Stimulated activated CD4-positive, alpha-beta T cell treated with anti-CD3 and anti-CD28 coated beads, Interleukin-4, amount 100 ng/mL, for 1 hour (primary cell): ENCODE results near the gene MEAK7.

Experiments used
- DNase-seq: peaks from one replicate; pipeline ENCODE4 v3.0.0-alpha.2; 2020

The MEAK7 gene

DNA sequence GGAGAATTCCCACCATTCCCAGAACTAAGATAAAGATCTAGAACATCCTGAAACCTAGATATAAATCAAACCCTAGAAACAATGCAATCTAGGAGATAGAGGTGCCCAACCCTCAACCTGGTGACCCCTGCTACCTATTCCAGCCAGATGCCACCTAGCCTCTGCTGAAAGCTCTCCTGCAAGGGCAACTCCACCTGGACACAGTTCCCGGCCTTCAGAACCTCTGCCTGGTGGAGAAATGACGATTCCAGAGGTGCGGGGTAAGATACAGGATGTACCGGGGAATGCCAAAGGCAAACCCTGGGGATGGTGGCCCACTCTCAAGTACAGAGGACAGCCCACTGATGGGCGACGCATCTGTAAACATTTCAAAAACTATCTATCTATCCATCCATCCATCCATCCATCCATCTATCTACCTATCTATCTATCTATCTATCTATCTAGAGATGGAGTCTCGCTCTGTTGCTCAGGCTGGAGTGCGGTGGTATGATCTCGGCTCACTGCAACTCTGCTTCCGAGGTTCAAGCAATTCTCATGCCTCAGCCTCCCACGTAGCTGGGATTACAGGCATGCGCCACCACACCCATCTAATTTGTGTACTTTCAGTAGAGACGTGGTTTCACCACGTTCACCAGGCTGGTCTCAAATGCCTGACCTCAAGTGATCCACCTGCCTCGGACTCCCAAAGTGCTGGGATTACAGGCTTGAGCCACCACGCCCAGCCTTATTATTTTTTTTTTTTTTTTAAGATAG, 19.0 kb downstream of the MEAK7 start:
- DNase-seq, result no peak

DNA sequence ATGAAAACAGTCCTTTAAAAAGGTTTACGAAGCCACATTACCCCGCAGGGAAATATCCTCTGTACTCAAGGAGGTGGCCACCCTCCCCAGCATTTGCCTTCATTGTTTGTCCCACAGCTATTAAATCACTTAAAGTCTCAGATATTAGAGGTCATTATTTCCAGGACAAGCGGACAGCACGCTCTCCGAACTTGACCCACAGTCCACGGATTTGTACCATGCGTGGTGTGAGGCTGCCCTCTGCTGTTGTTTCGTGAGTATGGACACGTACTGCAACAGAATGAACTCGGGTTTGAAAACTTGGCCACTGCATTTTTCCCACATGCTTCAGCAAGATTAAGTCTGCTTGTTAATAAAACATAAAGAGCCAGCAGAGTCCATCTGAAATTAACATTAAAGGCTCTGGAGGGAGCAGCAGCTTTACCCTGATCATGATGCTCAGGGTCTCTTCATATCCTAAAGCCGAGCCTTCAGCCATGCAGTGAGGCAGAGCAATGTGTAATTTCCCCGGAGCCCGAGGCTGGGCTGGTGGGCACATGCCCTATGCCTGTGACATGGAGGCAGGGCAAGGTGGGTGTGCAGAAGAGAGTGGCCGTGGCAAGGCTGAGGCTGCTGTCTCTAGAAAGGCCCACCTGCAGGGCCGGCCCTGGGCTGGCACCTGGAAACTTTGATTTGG, 19.7 kb downstream of the MEAK7 start:
- no peak for DNase-seq

DNA sequence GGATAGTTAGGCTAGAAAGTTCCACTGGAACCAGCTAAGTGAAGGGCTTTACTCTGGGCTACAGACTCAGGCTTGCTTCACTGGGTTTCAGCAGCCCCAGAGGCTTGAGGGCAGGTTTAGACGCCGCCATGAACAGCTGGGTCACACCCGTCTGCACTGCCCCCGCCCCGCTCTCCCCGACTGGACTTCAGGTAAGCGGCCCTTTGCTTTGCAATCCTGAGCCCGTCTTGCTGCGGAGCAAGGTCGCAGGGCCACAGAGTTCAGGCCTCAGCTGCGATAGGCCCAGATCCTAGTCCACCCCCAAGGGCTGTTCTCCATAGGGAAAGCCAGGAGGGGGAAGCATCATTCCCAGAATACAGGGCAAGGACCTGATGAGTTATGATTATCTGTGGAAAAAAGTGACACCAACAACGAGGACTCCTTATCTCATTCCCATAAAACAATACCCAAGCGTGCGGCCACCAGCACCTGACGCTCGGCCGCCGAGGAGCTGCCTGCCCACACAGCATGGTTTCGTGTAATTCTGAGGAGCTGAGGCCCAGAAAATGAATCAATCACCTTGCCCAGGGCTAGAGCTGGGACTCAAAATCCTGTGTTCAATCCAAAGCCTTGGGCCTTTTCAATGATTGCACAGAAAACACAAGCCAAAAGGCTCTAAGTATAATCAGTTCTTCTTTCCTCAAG, 20.4 kb downstream of the MEAK7 start:
- DNase-seq, result no peak

DNA sequence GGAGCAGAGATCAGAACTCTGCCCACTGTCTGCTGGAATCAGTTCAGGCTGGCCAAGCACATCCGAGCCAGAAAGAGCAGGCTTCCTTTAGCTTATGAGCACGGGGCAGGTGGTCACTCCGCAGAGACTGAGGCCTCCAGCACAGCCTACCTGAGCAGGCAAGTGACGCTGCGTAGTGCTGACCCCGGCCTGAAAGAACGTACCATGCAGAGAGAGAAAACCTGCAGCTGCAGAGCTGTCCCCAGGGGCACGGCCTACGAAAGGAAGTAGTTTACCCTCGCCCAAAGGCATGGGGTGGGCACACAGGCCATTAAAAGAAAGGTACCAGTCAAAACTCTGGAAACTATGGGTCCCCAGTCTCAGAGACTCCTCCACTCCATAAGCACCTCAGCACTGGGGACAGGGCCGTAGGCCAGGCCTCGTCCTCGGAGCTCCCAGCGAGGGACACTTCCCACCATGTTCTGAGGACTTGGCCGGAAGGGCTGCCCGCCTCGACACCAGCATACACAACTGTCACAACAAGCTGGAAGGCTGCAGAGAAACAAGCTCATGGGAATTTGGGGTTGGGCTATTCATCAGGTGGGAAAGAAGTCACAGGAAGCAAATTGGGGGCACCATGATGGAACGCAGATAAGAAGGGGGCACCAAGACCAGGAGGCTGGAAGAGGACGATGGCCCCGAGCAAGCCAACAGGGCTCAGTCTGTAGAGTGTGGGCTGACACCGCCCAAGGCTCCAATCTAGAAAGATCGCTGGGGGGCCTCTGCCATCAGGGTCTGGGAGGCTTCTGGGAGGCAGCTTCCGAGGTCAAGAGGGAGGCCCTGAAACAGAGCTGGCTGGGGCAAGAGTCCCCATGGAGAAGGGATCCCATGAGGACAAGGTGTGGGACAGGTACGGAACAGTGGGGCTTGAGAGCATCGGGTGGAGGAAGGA, 21.2 kb downstream of the MEAK7 start:
- no peak for DNase-seq

DNA sequence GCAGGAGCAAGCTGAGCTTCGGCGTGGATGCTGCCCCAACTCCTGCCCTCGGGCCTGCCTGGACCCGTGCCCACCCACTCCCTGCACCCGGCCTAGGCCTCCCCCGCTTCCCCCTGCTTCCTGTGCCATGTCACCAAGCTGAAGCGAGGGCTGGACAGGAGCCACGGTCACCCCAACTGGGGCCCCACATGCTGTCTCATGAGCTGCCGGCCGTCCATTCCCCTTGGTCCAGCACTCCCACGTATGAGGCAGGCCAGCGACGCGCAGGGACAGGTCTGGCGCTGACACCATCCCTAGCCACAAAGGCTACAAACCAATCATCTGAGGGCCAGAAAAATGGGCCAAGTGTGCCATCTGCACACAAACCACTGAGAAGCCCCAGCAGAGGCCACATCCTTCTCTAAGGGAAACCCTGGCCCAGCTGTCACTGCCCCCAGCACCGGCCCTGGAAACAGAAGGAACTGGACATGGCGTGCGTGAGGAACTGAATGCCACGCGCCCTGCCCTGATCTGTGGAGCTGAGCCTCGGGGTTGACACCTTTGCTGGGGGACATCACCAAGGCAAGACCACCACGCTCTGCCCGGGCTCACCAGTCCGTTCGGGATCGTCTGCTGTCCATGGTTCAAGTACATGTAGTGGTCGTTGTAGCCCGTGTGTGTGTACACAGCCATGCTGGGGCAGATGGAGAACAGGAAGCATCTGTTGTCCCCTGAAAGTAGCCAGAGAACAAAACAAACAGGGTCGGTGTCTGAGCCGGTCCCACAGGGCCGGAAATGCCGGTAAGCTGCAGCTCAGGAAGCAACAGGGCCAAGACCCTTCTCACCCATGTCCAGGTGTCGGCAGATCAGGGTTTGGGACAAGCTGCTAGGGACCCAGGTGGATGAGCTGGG, 22.2 kb downstream of the MEAK7 start:
- no peak for DNase-seq

DNA sequence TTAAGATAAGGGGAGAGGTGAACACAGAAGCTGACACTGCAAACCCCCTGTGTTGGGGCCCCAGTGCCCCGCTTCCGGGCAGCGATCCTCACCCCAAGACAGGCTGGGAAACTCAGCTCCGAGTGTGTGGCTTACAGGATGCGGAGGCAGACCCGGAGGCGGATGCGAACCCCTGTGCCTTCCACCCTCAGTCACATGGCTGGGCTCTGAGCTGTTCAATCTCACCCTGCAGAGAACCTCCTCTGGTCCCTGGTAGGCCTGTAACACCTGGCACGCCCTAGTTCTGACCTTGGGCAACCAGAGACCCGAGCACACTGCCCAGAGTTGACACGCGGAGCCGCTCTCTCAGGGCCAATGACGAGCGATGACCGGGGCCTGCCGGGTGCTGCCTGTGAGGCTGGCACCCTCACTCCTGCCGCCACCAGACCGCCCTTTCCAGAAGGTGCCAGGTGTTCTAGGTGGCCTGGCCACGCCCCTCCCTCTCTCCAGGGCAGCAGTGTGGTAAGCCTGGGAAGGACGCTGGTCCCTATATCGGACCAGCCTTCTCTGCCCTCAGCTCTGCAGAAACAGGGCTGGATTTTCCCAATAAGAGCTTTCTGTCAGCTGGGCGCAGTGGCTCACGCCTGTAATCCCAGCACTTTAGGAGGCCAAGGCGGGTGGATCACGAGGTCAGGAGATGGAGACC, 23.3 kb downstream of the MEAK7 start:
- no peak for DNase-seq

DNA sequence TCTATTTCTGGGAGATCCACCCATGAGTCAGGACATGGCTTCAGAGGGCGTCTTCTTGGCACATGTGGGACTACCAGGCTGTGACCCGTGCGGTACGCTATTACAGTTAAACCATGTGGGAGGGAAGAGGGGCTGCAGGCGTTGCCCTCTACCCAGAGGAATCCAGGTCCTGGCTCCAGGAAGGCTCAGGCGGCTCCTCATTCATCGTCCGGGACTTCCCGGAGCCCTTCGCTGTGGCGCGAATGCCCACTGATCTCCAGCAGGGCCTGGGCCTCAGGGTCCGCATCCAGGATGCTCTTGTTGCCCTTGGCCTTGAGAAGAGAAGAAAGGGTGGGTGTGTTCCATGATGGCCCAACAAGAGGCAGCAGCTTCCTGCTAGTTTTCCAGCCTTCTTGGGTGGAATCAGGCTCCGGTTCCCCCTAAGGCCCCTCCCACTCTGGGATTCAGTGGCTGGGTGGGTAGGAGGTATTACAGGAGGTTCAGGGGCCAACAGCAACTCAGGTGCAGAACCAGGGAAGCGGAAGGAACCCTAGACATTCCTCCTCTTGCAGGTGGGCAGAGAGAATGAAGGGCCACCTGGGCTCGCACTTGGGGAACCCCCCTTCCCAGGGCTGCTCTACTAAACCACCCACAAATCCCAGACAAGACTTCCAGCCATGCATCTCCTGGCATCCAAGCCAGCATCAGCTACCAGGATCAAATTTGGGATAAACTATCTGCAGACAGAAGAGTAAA, 24.6 kb downstream of the MEAK7 start:
- DNase-seq, result no peak

DNA sequence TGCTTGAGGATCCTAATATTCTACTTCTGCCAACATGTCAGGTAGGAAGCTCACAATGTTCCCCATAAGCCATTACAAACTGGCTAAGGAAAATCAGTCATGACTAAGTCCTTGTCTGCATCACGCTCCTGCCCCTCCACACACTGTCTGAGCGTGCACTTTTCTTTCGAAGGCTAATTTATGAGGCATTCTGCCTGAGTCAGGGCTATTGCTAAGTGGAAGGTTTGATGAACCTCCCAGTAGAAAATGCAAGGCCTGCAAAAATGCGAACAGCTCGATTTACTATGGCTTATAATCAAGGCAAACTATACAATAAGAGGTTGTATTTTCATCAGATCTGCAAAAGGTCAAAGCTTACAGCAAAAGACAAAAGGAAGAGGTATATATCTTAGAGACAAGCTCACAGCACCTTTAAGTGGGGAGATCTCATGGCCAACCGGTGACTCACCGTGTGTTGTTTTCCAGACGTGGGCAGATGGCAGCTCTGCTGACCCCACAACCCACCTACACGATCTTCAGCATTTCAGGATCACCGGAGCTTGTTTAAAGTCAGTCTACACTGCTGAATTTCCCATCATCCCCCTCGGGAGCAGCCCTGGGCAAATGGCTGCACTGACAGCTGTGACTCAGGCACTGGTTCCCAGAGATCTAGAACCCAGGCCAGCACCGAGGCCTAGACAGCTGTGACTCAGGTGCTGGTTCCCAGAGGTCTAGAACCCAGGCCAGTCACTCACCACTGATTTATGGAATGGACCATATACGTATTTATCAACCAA, 26.1 kb downstream of the MEAK7 start:
- DNase-seq, result no peak

DNA sequence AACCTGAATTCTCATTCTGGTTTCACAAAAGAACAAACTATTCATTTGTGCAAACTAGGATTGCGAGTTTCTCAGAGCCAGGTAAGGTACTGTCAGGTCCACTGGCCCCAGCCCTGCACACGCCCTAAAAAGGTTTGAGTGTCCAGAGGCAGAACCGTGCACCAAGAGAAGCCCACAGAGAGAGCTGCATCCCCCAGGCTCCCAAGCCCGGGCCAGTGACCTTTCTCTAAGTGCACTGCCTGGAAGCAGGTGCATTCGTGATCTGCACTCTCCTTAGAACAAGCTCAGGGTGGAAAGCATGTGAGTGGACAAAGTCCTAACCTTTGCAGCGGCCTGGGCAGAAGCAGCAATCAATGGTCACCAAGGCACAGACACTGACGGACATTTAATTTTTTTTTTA, 26.8 kb downstream of the MEAK7 start:
- DNase-seq, result no peak

DNA sequence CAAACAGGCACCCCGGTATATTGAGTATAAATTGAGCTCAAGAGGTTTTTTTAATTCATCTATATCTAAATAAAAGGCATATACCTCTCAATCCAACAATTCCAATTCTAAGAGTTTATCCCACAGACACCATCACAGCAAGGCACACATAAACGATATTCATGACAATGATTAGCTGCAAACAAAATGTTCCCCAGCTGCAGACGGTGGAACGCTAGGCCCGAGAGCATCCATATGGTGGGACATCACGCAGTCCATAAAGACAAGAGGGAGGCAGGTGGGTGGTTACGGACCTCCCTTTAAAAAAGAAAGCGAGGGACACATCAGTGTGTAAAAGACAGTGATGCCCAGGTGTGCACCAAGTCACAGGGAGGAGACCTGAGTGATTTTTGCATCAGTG, 28.1 kb downstream of the MEAK7 start:
- no peak for DNase-seq

DNA sequence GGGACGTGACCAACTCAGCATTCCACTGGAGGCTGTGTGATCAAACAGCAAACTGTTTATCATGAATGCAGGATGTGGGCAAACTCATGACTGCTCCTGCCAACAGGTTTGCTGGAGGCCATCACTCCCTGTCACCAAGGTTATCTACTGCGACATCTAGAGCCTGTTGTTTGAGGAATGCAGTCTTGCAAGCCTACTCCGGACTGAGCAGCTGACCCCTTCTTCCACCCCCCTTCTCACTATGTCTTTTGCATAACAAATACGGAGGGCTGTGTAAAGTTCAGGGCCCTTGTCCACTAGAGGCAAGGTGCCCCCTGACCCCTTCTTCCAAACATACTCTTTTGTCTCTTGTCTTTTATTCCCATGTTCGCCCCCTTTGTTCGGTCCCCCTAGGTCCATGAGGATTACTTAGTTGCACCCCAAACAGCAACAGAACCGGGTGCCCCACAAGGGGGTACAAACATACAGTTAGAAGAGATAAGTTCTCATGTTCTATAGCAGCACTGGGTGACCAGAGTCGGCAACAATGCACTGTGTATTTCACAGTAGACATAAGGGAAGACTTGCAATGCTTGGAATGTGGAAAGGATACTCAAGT, 28.7 kb downstream of the MEAK7 start:
- DNase-seq, result no peak

DNA sequence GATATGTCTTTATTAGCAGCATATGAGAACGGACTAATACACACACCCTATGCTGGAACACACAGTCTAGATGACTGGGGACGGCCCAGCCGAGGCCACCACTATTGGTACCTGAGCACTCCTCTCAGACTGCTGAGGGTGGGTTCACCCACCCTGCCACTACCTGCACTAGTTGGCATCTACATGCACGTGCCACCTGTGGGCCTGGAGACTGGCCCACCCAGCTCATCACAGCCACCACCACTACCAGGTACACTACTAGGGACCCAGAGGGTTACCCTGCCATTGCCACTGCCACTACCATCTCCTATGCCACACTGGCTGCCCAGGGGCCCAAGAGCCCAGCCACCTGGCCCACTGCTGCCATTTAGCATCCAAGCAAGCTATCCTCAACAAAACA, 32.5 kb downstream of the MEAK7 start:
- no peak for DNase-seq

DNA sequence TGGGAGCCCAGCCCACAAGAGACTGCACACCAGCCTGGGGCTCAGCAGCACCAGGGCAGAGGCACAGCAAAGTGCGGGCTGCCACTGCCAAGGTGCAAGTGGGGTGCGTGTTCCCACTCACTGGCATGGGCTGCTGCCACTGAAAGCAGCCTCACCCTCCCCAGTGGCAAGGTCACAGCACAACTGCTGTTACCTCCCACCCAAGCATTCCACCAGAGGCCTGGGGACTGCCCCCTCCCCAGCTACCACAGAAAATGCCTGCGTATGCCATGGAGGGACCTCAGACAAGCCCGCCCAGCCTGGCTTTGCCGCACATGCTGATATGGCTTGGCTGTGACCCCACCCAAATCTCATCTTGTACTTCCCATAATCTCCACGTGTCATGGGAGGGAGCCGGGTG, 33.1 kb downstream of the MEAK7 start:
- no peak for DNase-seq

DNA sequence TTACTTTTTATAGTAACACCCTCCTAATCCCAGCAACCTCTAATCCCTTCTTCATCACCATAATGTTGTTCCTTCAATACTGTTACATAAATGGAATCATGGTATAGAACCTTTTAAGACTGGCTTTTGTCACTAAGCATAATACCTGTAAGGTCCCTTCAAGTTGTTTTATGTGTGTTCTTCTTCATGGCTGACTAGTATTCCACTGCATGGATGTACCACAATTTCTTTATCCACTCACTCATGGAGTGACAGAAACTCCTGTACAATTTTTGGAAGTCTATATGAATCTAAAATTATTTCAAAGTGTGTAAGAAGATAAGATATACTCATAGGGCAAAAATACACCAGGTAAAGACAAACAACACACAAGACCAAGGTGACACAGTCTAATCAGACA, 36.8 kb downstream of the MEAK7 start:
- DNase-seq, result no peak

DNA sequence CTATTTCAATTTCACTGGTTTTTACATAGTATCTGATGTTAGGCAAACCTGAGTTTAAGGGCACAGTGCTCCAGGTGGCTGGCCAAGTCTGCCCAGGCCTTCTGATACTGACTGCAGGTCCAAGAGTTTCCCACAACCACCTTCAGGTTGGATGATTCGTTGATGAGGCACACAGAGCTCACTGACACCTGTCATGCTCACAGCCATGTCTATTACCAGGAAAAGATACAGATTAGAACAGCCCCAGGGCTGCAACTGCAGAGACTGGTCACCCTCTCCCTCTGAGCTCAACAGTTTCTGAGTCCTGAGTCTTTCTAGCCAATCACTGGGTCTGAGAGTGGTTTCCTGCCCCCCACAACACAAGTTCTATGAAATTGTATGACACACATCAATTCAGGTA, 37.2 kb downstream of the MEAK7 start:
- no peak for DNase-seq

DNA sequence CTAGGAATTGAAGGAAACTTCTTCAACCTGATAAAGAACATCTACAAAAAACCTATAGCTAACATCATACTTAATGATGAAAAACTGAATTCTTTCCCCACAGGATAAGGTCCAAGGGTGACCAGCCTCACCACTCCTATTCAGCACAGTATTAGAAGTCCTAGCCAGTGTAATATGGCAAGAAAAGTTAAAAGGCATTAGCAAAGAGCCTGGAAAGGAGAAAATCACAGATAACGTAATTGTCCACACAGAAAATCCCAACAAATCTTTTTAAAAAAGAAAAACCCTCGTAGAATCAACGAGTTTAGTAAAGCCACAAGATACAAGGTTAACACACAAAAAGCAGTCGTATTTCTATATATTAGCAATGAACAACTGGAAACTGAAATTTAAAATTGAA, 37.8 kb downstream of the MEAK7 start:
- DNase-seq, result no peak

DNA sequence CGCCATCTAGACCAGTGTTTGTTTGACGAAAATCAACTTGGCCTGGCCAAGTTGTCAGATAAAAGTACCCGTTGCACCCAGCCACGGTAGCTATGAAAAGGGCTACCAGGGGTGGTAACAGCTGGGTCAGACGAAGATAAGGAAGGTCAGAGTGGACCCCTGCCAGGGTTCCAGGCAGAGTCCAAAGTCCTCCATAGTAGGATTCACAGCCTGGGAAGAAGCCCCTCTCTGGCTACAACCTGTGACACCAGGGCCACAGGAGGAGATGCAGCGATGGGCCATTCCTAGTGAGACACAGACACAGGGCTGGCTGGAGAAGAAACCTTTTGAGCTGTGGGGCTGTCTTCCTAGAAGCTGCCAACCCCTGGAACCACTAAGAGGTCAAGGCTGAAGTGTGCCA, 39.3 kb downstream of the MEAK7 start:
- no peak for DNase-seq

DNA sequence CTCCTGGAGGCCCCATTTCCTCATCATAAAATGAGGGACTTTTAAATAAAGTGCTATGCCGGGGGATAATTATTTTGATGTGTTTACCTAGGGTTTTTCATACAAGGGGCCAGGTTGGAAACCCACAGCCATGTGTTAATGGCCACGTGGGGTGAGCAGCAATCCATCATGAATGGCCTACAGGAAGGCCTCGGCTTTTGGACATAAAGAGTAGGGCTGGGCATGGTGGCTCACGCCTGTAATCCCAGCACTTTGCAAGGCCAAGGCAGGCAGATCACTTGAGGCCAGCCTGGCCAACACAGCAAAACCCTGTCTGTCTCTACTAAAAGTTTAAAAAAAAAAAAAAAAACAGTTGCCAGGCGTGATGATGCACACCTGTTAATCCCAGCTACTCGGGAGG, 40.3 kb downstream of the MEAK7 start:
- DNase-seq, result no peak

DNA sequence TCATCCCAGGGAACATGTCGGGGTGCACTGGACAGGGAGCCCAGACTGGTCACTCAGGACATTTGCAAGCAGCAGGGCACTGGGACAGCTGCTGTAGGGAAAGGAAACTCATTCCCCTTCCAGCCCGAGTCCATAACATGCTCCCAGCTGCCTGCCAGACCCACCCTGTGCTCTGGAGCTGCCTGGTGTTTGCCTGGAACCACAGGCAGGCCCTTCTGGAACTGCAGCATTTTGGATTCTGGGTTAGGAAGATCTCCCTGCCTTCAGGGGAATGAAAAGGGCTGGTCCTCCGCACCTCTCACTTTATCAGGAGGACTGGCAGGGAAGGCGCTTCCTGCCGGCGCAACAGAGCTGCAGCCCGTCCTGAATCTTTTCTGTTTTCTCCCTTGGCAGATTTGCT, 41.2 kb downstream of the MEAK7 start:
- DNase-seq, result no peak
